Measurements from ENCODE around the gene TBATA.
A peak's percentile ranks its signal among the peaks of the same experiment; 100 is the strongest.

TBATA gene

DNA sequence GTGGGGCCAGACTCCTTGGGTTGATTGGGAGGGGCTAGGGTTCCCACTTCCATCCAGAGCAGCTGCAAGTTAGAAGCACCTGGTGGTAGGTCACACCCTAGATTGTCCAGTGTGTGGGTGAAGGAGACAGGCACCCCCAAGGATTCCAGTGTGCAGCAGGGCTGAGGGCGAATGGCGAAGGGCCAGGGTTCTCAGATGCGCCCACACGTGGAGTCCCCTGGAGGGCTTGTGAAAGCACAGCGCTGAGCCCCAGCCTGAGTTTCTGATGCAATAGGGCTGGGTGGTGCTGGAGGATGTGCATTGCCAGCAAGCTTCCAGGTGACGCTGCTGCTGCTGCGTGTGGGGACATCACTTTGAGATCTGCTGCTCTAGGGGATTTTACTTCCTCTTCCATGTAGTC is 25.4 kb downstream of the TBATA start:
- no peak for DNase-seq

DNA sequence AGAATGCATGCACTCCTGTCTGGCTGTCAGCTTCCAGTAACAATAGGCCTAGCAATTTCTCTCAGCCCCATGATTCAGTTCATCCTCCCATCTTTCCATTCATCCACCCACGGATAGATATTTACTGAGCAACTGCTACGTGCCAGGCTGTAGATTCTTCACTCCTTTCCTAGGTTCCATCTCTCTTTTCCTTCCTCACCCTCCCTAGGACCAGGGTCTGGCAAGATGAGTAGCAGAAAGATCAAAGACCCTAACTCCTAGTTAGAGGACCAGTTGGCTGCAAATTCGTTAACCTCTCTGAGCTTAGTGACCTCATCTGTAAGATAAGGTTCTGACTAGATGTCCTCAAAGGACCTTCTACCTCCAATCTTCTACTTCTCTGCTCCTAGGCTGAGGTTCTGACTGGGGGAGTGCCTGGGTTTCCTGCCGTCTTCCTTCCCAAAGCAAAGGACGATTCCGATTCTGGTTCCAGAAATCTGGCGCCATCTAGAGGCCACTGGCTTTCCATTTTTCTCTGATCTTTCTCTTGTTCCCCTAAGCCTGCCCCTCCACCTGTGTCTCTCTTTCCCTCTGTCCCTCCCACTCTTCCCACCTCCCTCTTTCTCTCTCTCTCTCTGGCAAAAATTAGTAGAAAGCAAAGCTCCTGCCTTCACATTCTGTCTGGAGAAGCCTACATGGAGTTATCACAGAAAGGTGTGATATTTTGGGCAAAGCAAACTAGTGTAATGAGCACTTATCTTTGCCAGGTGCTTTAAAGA is 26.2 kb downstream of the TBATA start:
- peak; percentile 52 for DNase-seq

DNA sequence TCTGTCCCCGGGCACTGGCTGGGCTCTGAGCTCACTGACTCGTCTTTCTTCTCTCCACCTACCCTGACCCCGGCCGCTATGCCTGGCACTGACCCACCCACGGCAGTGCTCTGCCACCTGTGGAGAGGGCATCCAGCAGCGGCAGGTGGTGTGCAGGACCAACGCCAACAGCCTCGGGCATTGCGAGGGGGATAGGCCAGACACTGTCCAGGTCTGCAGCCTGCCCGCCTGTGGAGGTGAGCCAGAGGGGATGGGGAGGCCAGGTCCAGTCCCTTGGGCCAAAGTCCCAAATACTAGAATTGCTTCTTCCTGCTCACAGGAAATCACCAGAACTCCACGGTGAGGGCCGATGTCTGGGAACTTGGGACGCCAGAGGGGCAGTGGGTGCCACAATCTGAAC is 27.3 kb downstream of the TBATA start:
- no peak for DNase-seq

DNA sequence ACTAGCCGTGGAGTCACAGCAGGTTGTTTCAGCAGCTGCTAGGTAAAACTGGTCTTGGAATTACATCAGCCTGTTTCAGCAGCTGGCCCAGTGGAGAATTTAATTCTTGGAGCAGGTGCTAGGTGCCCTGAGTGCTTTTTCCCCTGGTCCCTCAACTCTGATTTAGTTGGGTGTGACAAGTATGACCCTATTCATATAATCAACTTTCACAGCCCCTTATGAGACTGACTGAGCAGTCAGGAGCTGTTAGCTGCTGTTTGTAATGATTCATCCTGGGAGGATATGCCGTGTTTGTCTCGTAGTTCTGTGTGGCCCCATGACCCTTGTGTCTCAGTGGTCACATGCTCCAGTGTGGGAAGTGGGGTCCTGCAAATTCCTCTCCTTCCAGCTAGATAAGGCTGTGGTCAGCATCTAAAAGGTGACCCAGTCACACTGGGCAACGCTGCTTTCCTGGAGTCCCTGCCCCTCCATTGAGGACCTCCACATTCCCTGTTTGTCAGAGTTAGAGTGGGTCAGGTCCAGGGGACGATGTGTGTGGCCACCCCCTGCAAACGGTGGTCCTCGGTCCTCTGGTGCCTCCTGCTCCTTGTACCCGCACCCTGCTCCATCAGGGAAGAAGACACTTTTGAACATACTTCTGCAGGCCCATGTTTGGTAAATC is 28.3 kb downstream of the TBATA start:
- no peak for DNase-seq

DNA sequence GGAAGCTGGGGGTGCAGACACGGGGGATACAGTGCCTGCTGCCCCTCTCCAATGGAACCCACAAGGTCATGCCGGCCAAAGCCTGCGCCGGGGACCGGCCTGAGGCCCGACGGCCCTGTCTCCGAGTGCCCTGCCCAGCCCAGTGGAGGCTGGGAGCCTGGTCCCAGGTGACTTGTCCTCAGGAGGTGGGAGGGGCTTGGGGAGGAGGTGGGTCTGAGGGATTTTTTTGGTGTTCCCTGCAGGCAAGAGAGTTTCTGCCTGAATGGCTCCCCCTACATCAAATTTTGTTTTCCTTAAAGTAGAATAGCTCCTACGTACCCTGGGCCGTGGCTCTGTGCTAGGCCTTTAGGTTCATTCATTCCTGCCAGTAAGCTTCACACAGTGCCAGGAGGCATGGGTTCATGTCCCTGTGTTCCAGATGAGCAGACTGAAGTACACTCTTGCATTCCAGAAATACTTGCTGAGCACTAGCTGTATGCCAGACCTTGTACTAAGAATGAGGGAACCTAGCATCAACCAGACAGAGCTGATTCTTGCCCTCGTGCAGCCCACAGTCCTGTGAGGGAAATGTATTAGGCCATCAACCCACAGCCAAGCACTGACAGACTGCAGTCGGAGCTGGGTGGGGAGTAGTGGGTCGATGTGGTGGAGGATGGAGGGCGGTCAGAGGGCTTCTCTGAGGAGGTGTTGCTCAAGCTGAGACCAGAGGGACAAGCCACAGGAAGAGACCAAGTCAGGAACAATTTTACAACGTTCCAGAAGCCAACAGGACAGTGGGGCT is 31.1 kb downstream of the TBATA start:
- no peak for DNase-seq

DNA sequence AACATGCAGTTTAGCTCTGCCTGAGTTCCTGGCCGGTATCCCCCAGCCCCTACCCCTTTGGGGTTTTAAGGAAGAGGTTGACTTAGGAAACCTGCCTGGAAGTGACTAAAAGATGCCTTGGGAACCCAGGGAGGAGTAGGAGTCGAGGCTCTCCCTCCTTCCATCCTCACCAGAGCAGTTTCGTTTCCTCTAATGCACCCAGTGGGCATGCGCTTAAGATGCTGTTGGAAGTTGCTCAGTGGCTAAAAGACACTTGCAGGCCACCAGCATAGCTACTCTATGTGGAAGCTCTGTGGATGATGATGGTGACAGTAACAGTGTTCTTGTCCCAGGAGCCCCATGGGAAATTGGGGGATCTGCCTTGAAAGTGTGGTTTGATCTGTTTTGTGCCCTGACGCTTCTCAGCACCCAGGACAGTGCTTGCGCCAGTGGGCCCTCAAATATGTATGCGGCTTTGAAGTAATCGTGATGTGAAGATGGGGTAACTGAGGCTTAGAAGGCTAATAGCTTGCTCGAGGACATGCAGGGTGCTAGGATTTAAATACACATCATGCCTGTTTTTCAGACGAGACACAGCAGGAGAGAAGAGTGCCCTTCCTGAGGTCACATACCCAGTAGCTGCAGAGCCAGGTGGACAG is 32.0 kb downstream of the TBATA start:
- no peak for DNase-seq

DNA sequence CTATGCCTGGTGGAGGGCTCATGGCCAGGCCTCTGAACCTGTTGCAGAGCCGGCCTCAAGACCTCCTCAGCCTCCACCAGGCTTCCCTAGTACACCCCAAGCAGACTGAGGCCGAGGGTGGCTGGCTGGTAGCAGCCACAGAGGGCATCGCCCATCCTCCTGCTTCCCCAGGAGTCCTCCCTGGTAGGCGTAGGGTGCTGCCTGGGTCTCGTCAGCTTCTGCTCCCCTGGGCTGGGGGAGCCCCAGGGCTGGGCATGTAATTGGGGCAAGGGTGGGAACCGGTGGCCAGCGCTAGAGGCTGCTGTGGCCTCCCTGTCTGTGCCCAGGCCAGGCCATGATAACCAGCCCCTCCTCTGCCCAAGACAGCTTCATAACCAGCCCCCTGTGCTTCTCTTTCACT is 32.6 kb downstream of the TBATA start:
- no peak for DNase-seq

DNA sequence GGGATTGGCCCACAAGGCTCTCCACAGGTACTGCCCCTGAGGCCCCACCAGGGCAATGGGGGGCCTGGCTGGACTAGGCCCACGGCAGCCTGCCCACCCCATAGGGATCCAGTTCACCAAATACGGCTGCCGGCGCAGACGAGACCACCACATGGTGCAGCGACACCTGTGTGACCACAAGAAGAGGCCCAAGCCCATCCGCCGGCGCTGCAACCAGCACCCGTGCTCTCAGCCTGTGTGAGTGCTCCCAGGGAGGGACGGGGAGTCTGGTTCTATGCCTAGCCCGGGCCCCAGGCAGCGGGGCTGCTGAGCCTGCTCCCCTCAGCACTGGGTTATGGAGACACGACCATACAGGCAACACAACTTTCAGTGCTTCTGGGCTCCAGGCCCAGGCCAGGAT is 33.2 kb downstream of the TBATA start:
- no peak for DNase-seq

DNA sequence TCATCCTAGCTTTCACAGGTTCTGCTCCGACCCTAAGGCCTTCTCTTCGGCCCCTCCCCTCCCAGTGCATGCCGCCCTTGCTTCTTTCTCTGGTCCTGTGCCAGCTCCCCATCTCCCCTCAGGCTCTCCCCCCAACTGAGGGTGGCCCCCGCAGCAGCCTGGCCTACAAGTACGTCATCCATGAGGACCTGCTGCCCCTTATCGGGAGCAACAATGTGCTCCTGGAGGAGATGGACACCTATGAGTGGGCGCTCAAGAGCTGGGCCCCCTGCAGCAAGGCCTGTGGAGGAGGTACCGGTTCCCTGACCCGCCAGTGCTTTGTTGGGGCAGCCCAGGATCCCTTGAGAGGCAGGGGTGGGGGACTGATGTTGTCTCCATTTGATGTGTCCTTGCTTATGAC is 33.8 kb downstream of the TBATA start:
- DNase-seq = no peak

DNA sequence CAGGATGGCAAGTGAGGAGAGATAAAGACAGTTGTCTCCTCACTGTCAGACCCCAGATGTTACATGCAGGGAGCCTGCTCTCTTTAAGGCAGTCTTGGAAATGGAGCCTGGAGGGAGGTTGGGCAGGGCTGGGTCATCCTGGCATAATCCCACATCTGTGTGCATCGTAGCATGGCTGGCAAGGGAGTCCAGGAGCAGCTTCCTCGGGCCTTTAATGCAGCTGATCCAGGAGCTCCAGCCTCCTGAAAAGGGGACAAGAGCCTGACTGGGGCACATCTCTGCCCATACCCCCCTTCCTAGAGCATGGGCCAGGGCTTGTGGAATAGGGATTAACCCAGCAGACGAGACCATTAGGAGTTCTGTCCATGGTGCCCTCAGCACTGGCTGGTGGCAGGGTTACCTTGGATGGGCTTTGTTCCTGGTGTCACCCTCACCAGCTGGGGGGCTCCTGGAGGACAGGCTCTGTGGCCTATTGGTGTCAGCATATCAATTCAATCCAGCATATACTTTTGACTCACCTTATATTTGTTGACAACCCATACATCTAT is 34.9 kb downstream of the TBATA start:
- DNase-seq = no peak

DNA sequence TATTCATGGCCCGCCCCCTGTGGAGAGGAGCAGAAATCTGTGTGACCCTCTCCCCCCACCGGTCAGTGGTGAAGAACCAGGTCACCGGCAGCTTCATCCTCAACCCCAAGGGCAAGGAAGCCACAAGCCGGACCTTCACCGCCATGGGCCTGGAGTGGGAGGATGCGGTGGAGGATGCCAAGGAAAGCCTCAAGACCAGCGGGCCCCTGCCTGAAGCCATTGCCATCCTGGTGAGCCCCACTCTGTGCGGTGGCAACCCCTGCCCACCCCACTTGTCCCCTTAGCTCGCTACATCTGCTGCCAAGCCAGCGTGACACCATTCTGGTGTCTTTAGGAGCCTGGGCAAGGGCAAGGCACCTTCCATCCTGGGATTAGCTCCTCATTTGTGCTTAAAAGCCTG is 35.4 kb downstream of the TBATA start:
- DNase-seq = no peak

DNA sequence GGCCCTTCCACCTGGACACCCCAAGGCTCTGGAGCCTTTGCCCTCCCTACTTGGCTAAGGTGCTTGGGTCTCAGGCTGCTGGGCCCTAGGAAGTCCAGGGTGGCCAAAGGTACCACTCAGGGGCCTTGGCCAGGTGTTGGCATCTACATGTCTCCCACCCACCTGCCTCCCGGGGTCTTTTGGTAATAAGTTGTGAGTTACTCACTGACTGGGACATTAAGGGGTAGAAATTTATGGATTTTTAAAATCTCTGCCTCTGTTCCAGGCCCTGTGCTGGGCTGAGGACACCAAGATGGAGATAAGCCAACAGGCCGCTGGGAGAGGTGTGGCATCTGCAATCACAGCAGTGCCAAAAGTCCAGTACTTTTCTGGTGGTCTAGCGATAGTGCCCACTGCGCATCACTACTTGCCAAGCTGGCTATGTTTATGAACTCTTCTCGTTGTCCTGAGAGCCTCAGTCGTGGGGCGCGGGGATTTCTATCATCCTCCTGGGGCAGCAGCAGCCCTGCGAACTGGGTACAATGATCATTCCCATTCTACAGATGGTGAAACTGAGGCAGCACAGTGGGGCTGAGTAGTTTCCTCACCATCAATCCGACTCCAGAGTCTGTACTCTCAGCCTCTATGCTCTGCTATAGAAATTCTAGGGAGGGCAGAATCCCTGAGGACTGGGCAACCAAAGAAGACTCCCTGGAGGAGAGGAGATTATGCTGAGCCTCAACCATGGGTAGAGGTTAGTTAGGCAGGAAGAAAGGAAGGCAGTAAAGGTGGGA is 36.2 kb downstream of the TBATA start:
- no peak for DNase-seq

DNA sequence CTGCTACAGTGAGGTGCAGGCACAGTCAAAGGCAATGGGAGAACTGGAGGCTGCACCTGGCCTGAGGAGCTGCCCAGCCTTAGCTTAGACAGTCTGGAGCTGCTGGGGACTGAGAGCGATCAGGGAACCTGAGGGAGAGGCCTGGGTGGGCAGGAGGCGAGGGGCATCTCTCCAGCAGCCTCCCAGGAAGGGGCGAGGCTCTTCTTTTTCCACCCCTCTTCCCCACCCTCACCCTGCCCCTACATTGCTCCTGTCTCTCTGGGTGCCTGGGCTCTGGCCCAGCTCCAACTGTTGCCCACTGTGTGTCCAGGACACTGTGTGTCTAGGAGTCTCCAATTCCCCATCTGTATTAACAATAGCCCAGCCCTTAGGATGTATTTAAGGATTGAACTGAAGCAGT is 36.9 kb downstream of the TBATA start:
- no peak for DNase-seq

DNA sequence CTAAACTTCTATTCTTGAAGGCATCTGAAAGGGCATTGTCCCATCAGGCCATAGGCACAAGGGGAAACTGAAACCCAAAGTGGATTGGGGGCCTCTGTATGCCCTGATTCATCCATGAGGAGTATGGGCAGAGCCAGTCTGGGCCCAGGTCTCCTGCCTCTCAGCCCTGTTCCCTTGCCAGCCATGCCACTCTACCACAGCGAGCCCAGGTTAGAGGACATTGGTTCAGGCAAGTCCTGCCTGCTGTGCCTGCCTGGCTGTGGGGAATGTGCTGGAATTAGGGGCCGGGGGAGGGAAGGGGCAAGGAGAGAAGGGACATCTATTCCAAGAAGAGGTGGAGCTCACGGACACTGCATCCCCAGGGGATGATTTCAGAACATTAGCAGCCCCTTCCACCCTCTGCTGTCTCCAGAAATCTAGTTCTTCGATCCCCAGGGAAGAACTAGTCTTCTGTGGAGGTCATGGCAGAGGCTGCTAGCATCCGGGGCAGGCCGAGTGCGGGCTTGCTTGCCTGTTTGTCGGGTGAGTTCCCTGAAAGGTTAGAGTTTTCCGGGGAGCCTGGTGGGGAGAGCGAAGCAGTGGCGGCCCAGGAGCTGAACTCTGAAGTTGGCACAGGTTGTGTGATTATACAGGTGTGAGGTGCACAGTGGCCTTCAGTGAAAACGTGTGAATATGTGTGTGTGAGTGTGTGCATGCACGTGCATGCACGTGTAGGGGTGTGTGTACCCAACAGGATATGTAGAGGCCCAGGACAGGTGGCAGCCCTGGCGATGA is 37.8 kb downstream of the TBATA start:
- DNase-seq = no peak

DNA sequence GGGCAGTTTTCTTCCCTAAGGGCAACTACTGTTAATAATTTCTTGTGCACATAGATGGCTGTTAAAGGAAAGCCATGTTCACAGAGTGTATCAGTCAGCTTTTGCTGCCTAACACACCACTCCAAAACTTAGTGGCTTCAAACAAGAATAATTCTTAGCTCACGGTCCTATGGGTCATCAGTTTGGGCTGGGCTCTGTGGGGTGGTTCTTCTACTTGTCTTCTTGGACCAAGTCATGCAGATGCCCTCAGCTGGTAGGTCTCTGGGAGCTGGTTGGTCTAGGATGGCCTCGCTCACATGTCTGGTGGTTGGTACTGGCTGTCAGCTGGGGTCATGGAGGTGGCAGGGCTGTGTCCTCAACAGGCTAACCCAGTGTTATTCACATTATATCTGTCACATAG is 39.6 kb downstream of the TBATA start:
- no peak for DNase-seq

DNA sequence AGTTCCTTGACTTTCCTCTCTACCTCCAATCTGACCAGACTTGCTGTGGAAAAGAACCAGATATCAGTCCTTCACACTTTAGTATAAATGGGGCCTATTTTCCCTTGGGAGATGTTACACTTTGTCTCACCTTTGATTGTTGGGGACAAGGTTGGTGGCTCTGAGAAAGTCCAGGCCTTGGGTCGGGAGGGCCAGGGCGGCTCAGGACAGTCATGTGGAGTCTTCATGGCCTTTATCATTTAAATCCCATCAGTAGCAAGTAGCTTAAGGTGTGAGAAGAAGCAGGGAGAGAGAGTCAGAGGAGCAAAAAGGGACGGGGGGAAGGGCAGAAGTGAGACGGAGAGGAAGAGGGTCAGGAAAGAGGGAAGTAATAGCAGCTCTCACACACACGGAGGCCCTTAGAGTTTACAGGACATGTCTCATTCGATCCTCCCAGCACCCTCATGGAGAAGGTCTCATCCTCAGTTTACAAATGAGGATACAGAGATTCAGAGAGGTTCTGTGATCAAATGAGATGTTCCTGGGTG is 40.5 kb downstream of the TBATA start:
- DNase-seq = no peak

DNA sequence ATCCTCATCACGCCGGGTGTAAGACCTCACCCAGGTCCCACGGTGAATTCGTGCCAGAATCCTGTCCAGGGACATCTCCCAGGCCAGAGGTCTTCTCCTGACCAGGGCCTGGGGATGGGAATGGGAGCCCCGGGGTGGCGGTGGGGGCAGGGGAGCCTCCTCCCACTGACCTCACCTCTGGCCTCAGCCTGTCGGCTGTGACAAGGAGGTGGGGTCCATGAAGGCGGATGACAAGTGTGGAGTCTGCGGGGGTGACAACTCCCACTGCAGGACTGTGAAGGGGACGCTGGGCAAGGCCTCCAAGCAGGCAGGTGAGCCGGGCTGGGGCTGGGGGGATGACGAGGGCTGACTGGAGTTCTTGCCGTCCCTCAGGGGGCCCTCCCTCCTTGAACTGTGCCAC is 41.3 kb downstream of the TBATA start:
- DNase-seq = no peak

DNA sequence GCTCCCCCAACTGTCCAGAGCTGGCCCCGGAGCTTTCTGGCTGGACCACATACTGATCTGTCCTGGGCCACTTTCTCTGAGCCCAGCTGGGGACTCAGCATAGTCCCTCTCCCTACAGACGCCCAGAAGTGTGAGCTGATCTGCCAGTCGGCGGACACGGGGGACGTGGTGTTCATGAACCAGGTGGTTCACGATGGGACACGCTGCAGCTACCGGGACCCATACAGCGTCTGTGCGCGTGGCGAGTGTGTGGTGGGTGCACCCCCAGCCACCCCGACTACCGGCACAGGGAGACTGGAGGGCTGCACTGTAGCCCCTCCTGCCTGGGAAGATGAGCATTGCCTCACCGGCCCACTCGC is 41.8 kb downstream of the TBATA start:
- DNase-seq = no peak

DNA sequence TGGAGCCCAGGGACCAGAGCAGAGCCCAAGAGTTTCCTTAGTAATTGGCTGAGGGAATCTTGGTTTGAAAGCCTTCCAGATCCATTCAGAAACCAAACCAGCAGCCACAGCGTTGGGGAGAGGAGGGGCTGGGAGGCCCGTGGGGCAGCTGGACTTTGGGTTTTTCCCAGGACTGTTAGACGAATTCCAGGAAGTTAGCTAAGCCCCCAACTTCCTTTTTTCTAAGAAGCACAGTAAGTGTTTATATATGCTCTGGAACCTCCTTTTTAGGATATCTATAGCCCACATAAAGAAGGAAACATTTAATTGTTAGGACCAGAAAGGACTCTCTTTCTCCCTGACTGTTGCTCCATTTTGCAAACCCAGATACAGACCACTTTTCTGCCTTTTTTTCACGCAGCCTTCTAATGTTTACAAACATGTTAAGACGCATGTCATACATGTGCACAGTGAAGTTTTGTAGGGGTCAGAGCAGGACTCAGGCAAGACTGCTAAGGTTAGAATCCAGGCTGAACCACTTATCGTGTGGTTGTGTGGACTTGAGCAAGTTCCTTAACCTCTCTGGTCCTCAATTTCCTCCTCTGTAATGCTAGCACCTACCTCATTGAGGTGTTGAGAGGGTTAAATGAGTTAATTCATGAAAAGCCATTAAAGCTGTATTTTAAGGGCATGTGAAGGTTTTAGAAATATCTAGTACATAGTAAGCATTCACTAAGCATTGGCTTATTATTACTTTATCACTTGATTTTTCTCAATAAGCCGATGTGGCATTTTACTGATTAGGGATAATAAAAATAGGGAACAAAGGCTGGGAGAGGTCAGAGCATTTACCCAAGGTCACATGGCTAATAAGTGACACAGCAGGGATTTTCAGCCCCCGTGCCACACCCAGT is 42.4 kb downstream of the TBATA start:
- DNase-seq = no peak
